CD14-positive monocyte (primary cell): ENCODE measurements around the gene PCDHA1. TPM values are rescaled to one million over a fixed set of nuclear protein-coding genes. Genes with fewer than 3 reads are reported as not detected.

Source experiments
- DNase-seq, 3 donors: peaks; one replicate each; pipeline ENCODE4 v3.0.0-alpha.2; 2011 to 2022
- H2AFZ ChIP-seq: 2 replicates; pipeline ENCODE4 v1.6.0; 2012; ENCODE audit warnings: mild to moderate bottlenecking, low read depth, low read length, inconsistent platforms; ENCODE audit not compliant: insufficient read depth, poor library complexity, severe bottlenecking
- H3K27ac ChIP-seq, 2 donors: 1 replicate in 1 of 2; 2 replicates in 1 of 2; pipeline ENCODE4 v1.5.1; 2012 to 2013; ENCODE audit warnings: low read length in 2 of 2, control low read depth in 1 of 2, inconsistent platforms in 1 of 2, low read depth in 1 of 2, mild to moderate bottlenecking in 1 of 2
- H3K27me3 ChIP-seq, 2 donors: one replicate each; pipeline versions ENCODE4 v1.6.0 to v1.6.1; 2011 to 2013; ENCODE audit warnings: low read length in 2 of 2; ENCODE audit not compliant: control insufficient read depth in 2 of 2, insufficient read depth in 2 of 2
- H3K36me3 ChIP-seq, 2 donors: replicated peaks in 1 of 2; 1 replicate in 1 of 2; 2 replicates in 1 of 2; pipeline versions ENCODE4 v1.5.1 to v1.6.1; 2012 to 2013; ENCODE audit warnings: low read length in 2 of 2, control low read depth in 1 of 2, inconsistent platforms in 1 of 2, mild to moderate bottlenecking in 1 of 2; ENCODE audit not compliant: insufficient read depth in 2 of 2, control insufficient read depth in 1 of 2
- H3K4me1 ChIP-seq, 2 donors: 1 replicate in 1 of 2; 2 replicates in 1 of 2; pipeline versions ENCODE4 v1.5.1 to v1.6.1; 2012 to 2013; ENCODE audit warnings: low read length in 2 of 2, control low read depth in 1 of 2, inconsistent platforms in 1 of 2, mild to moderate bottlenecking in 1 of 2, moderate library complexity in 1 of 2; ENCODE audit not compliant: insufficient read depth in 2 of 2, control insufficient read depth in 1 of 2
- H3K4me2 ChIP-seq: replicated peaks from 2 replicates; pipeline ENCODE3; 2012; ENCODE audit warnings: low read length, moderate library complexity, mild to moderate bottlenecking; ENCODE audit not compliant: poor library complexity, severe bottlenecking; ENCODE audit errors: extremely low read depth
- H3K4me3 ChIP-seq, 3 experiments: fragments of 200-600 bp in 1 of 3; sonication (generic) in 1 of 3; replicated peaks in 1 of 3; 1 replicate in 2 of 3; 2 replicates in 1 of 3; pipeline ENCODE4 v1.5.1; 2011 to 2013; ENCODE audit warnings: low read length in 3 of 3, mild to moderate bottlenecking in 3 of 3, control low read depth in 2 of 3, low read depth in 2 of 3, inconsistent platforms in 1 of 3, moderate library complexity in 1 of 3
- H3K79me2 ChIP-seq: 2 replicates; pipeline ENCODE4 v1.6.0; 2012; ENCODE audit warnings: mild to moderate bottlenecking, control low read depth, inconsistent platforms, low read length, moderate library complexity; ENCODE audit not compliant: insufficient read depth
- H3K9ac ChIP-seq: 2 replicates; pipeline ENCODE4 v1.6.0; 2017; ENCODE audit warnings: low read length, mild to moderate bottlenecking; ENCODE audit not compliant: insufficient read depth, poor library complexity, severe bottlenecking
- H3K9me3 ChIP-seq, 2 donors: replicated peaks in 1 of 2; 1 replicate in 1 of 2; 2 replicates in 1 of 2; pipeline versions ENCODE4 v1.5.1 to v1.6.1; 2012 to 2013; ENCODE audit warnings: low read length in 2 of 2, control low read depth in 1 of 2; ENCODE audit not compliant: control insufficient read depth in 1 of 2, insufficient read depth in 1 of 2
- H4K20me1 ChIP-seq: 2 replicates; pipeline ENCODE4 v1.6.0; 2012; ENCODE audit warnings: mild to moderate bottlenecking, low read length, control low read depth, moderate library complexity; ENCODE audit not compliant: insufficient read depth
- H3K27ac Mint-ChIP-seq, 7 donors: one replicate each; pipeline ENCODE4 v1.8.0; 2020; ENCODE audit warnings: mild to moderate bottlenecking in 7 of 7, mixed read lengths in 7 of 7, moderate library complexity in 6 of 7, inconsistent platforms in 2 of 7
- H3K27me3 Mint-ChIP-seq, 3 donors: one replicate each; pipeline ENCODE4 v1.8.0; 2021 to 2022; ENCODE audit warnings: low read depth in 3 of 3, mild to moderate bottlenecking in 3 of 3, mixed read lengths in 3 of 3, moderate library complexity in 3 of 3, inconsistent platforms in 1 of 3
- H3K36me3 Mint-ChIP-seq, 2 donors: one replicate each; pipeline ENCODE4 v1.8.0; 2020; ENCODE audit warnings: mixed read lengths in 2 of 2, inconsistent platforms in 1 of 2, mild to moderate bottlenecking in 1 of 2
- H3K4me1 Mint-ChIP-seq: one replicate; pipeline ENCODE4 v1.8.0; 2020; ENCODE audit warnings: mild to moderate bottlenecking, mixed read lengths
- H3K4me3 Mint-ChIP-seq, 2 donors: one replicate each; pipeline ENCODE4 v1.8.0; 2020; ENCODE audit warnings: mild to moderate bottlenecking in 2 of 2, mixed read lengths in 2 of 2, moderate library complexity in 1 of 2
- H3K9me3 Mint-ChIP-seq, 7 donors: one replicate each; pipeline ENCODE4 v1.8.0; 2020 to 2022; ENCODE audit warnings: mixed read lengths in 7 of 7, mild to moderate bottlenecking in 6 of 7, moderate library complexity in 6 of 7, inconsistent platforms in 2 of 7
- WGBS: methylation state at CpG from one replicate; pipeline ENCODE4 v1.1.5; 2013; ENCODE audit warnings: missing lambda C conversion rate; ENCODE audit not compliant: insufficient coverage; 5-methylcytosine and 5-hydroxymethylcytosine counted together
- intact Hi-C, 2 donors: fragments of 100-400 bp; cut with micrococcal nuclease; formaldehyde crosslinking; loops; one replicate each; pipeline versions ENCODE4 v1.15.0 to v1.15.1; 2023
- polyA plus RNA-seq, 3 donors: library from polyadenylated mRNA; depleted of rRNA in 1 of 3; unstranded in 2 of 3; stranded (reverse) in 1 of 3; fragments of 300-500 nt in 2 of 3; fragments of >200 nt in 1 of 3; fragmentation: Illumina TruSeq in 2 of 3; gene quantifications; 1 replicate in 2 of 3; 2 replicates in 1 of 3; pipeline ENCODE4 v1.2.3, GENCODE V29; 2012 to 2021
- TF ChIP-seq, protein P1 (sequence below): fragments of 200-600 bp; IDR thresholded peaks from one replicate; pipeline ENCODE4 v1.8.0; 2022; ENCODE audit warnings: antibody characterized with exemption, mild to moderate bottlenecking

Gene PCDHA1
- polyA plus RNA-seq, 3 donors: not detected

DNA sequence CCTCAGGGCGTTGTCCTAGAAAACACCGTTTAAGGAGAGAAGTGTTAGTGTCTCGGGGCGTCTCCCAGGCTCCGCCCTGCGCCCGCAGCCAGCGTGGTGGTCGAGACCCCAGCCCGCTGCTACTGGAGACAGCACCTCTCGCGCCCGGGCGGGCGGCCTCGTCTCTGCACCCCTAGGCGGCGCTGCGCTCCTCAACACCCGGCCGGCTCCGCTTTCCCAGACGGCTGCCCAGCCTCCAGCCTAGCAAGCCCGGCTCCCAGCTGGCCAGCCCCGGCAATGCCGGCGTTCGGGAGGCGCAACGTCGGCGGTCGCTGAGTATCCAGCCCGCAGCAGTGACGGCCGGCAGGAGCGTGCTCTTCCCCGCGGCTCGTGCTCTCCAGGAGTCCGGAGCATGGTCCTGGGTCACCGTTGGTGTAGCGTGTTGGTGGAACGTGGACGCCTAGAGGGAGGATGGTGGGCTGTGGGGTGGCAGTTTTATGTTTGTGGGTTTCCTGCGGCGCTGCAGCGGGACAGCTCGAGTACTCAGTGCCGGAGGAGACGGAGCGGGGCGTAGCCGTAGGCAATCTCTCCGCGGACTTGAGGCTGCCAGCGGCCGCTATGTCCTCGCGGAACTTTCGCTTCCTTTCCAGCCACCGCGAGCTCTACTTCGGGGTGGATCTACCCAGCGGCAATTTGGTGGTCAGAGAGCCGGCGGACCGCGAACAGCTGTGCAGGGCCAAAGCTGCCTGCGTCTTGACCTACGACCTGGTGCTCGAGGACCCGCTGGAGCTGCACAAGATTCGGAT lies 140.7 kb downstream of the PCDHA1 start:
- no peaks in the 10 kb centered on the region for H4K20me1 ChIP-seq
- no peak overlapping the region for H3K27ac ChIP-seq
- Mint-ChIP-seq H3K9me3 (peaks cover 22 to 46% (median 38%) of the 10 kb centered on the region in 7 donors), H3K36me3 (peaks cover 3 to 7% of the 10 kb centered on the region in 2 donors), H3K27me3 (peaks cover 41 to 47% (median 44%) of the 10 kb centered on the region in 3 donors), H3K27ac (no peak overlapping the region), H3K4me1 (peaks cover 5% of the 10 kb centered on the region), H3K4me3 (peak overlapping the region; percentile 58 to 83)
- intact Hi-C loops: no loop called here
- DNase-seq: no peak
- H3K27me3 ChIP-seq: peaks cover 16 to 41% of the 10 kb centered on the region in 2 donors
- H3K79me2 ChIP-seq: no peaks in the 10 kb centered on the region
- peaks cover 36 to 39% of the 10 kb centered on the region in 2 donors for H3K9me3 ChIP-seq
- TF ChIP-seq, protein P1, sequence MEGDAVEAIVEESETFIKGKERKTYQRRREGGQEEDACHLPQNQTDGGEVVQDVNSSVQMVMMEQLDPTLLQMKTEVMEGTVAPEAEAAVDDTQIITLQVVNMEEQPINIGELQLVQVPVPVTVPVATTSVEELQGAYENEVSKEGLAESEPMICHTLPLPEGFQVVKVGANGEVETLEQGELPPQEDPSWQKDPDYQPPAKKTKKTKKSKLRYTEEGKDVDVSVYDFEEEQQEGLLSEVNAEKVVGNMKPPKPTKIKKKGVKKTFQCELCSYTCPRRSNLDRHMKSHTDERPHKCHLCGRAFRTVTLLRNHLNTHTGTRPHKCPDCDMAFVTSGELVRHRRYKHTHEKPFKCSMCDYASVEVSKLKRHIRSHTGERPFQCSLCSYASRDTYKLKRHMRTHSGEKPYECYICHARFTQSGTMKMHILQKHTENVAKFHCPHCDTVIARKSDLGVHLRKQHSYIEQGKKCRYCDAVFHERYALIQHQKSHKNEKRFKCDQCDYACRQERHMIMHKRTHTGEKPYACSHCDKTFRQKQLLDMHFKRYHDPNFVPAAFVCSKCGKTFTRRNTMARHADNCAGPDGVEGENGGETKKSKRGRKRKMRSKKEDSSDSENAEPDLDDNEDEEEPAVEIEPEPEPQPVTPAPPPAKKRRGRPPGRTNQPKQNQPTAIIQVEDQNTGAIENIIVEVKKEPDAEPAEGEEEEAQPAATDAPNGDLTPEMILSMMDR: no peak
- no peaks in the 10 kb centered on the region for H3K4me1 ChIP-seq
- no peak overlapping the region for H3K9ac ChIP-seq
- peak overlapping the region; percentile 41 for H2AFZ ChIP-seq
- H3K36me3 ChIP-seq: no peaks in the 10 kb centered on the region
- 4% methylated on average over 69 of the region's 74 CpGs for WGBS
- peak overlapping the region in 1 of 3 experiments; percentile 43 for H3K4me3 ChIP-seq
- peak overlapping the region; percentile 31 for H3K4me2 ChIP-seq

- Histone ChIP-seq H3K27ac (no peak overlapping the region), H3K4me2 (peak overlapping the region; percentile 31)
These were observed 141.3 kb downstream of the PCDHA1 start for GRCh38 chr5:140927228-140927573.

More at GRCh38 chr5:140927228-140927573, 141.3 kb downstream of the PCDHA1 start:
- Histone ChIP-seq H3K4me3 (peak overlapping the region in 1 of 3 experiments; percentile 43), H3K36me3 (no peaks in the 10 kb centered on the region), H3K4me1 (no peaks in the 10 kb centered on the region), H3K9ac (no peak overlapping the region), H3K9me3 (peaks cover 36 to 39% of the 10 kb centered on the region in 2 donors), H3K27me3 (peaks cover 16 to 41% of the 10 kb centered on the region in 2 donors), H3K79me2 (no peaks in the 10 kb centered on the region), H4K20me1 (no peaks in the 10 kb centered on the region), H2AFZ (peak overlapping the region; percentile 41)
- H3K27ac Mint-ChIP-seq: no peak overlapping the region
- H3K36me3 Mint-ChIP-seq: peaks cover 3 to 7% of the 10 kb centered on the region in 2 donors
- 19% methylated on average over 26 of the region's 26 CpGs for WGBS
- H3K9me3 Mint-ChIP-seq: peaks cover 22 to 44% (median 38%) of the 10 kb centered on the region in 7 donors
- TF ChIP-seq, protein P1: no peak
- H3K4me1 Mint-ChIP-seq: peaks cover 5% of the 10 kb centered on the region
- intact Hi-C loops: no loop called here
- peaks cover 41 to 47% (median 44%) of the 10 kb centered on the region in 3 donors for H3K27me3 Mint-ChIP-seq
- H3K4me3 Mint-ChIP-seq: peak overlapping the region in 1 of 2 donors; percentile 83
- no peak for DNase-seq
